HepG2 (cell line): ENCODE data around the gene CDH2. TPM values are rescaled to one million over a fixed set of nuclear protein-coding genes. Genes with fewer than 3 reads are reported as not detected.

Source experiments
- CREM ChIP-seq, 2 experiments: sonication (generic) in 1 of 2; formaldehyde crosslinking in 1 of 2; IDR thresholded peaks; 2 replicates each; pipeline versions ENCODE4 v1.4.0 to v1.6.1; 2016 to 2020; ENCODE audit warnings: antibody characterized with exemption in 1 of 2, mild to moderate bottlenecking in 1 of 2, missing genetic modification reagents in 1 of 2
- FOSL1 ChIP-seq: sonication (generic); formaldehyde crosslinking; IDR thresholded peaks from 2 replicates; pipeline ENCODE4 v1.9.0; 2021; ENCODE audit warnings: missing genetic modification reagents, borderline replicate concordance
- HDAC1 ChIP-seq: sonication (generic); formaldehyde crosslinking; IDR thresholded peaks from 2 replicates; pipeline ENCODE4 v1.5.1; 2020; ENCODE audit warnings: mild to moderate bottlenecking, missing genetic modification reagents
- LCORL ChIP-seq, 2 experiments: fragments of 450-650 bp in 1 of 2; sonication (generic) in 1 of 2; formaldehyde crosslinking in 1 of 2; IDR thresholded peaks; 2 replicates each; pipeline versions ENCODE4 v1.5.0 to v1.6.1; 2017 to 2020; ENCODE audit warnings: antibody characterized with exemption in 1 of 2, missing genetic modification reagents in 1 of 2
- MIXL1 ChIP-seq: IDR thresholded peaks from 2 replicates; pipeline ENCODE4 v1.6.1; 2016
- NFIC ChIP-seq: IDR thresholded peaks from 2 replicates; pipeline ENCODE4 v1.6.1; 2012; ENCODE audit warnings: mild to moderate bottlenecking, low read length, inconsistent platforms
- PPARG ChIP-seq: conservative IDR thresholded peaks from 2 replicates; pipeline ENCODE4 v1.6.1; 2016; ENCODE audit warnings: missing biosample characterization, missing genetic modification reagents
- SNAI1 ChIP-seq: sonication (generic); formaldehyde crosslinking; IDR thresholded peaks from 2 replicates; pipeline ENCODE4 v1.5.0; 2020; ENCODE audit warnings: mild to moderate bottlenecking, missing genetic modification reagents, borderline replicate concordance
- STAG1 ChIP-seq: sonication (generic); formaldehyde crosslinking; IDR thresholded peaks from 2 replicates; pipeline ENCODE4 v1.4.0; 2020; ENCODE audit warnings: missing genetic modification reagents
- ZNF232 ChIP-seq: sonication (generic); formaldehyde crosslinking; IDR thresholded peaks from 2 replicates; pipeline ENCODE4 v1.4.0; 2020; ENCODE audit warnings: missing genetic modification reagents, borderline replicate concordance
- ZNF329 ChIP-seq: sonication (generic); formaldehyde crosslinking; IDR thresholded peaks from 2 replicates; pipeline ENCODE4 v1.9.0; 2021; ENCODE audit warnings: low read depth, mild to moderate bottlenecking, missing genetic modification reagents
- ZNF510 ChIP-seq: sonication (generic); formaldehyde crosslinking; IDR thresholded peaks from 2 replicates; pipeline ENCODE4 v1.4.0; 2020; ENCODE audit warnings: low read depth, mild to moderate bottlenecking, missing genetic modification reagents
- ZNF552 ChIP-seq: sonication (generic); formaldehyde crosslinking; IDR thresholded peaks from 2 replicates; pipeline ENCODE4 v1.9.0; 2022; ENCODE audit warnings: missing genetic modification reagents, mild to moderate bottlenecking, borderline replicate concordance
- ZNF557 ChIP-seq: sonication (generic); formaldehyde crosslinking; IDR thresholded peaks from 2 replicates; pipeline ENCODE4 v1.4.0; 2020; ENCODE audit warnings: missing genetic modification reagents
- ZNF629 ChIP-seq: sonication (generic); formaldehyde crosslinking; conservative IDR thresholded peaks from 2 replicates; pipeline ENCODE4 v1.5.0; 2020; ENCODE audit warnings: missing genetic modification reagents
- ZNF790 ChIP-seq: sonication (generic); formaldehyde crosslinking; IDR thresholded peaks from 2 replicates; pipeline ENCODE4 v1.8.0; 2022; ENCODE audit warnings: missing genetic modification reagents, mild to moderate bottlenecking, borderline replicate concordance
- ZSCAN21 ChIP-seq: sonication (generic); formaldehyde crosslinking; IDR thresholded peaks from 2 replicates; pipeline ENCODE4 v1.8.0; 2022; ENCODE audit warnings: mild to moderate bottlenecking, missing genetic modification reagents, moderate library complexity, borderline replicate concordance
- polyA plus RNA-seq, 8 experiments: library from polyadenylated mRNA; depleted of rRNA in 3 of 8; stranded (reverse) in 7 of 8; unstranded in 1 of 8; fragments of >200 nt; fragmentation: Illumina TruSeq in 4 of 8; extraction: Trizol in 4 of 8; gene quantifications; 2 replicates each; pipeline versions ENCODE4 v1.2.1 to v1.2.3, GENCODE V29; 2011 to 2016; ENCODE audit warnings: low read depth in 4 of 8, missing spikeins in 1 of 8, mixed read lengths in 1 of 8; ENCODE audit not compliant: insufficient read depth in 1 of 8
- total RNA-seq, 5 experiments: library from RNA; depleted of rRNA; stranded (reverse); fragments of >200 nt; fragmentation: Illumina TruSeq; extraction: Trizol; gene quantifications; 2 replicates each; pipeline ENCODE4 v1.2.3, GENCODE V29; 2016; ENCODE audit warnings: low read depth in 1 of 5
- TF ChIP-seq, protein P1 (sequence below): sonication (generic); formaldehyde crosslinking; IDR thresholded peaks from 2 replicates; pipeline ENCODE4 v1.5.1; 2020; ENCODE audit warnings: missing genetic modification reagents, mild to moderate bottlenecking, borderline replicate concordance
- TF ChIP-seq, protein P2 (sequence below): sonication (generic); formaldehyde crosslinking; IDR thresholded peaks from 2 replicates; pipeline ENCODE4 v1.4.0; 2020; ENCODE audit warnings: mild to moderate bottlenecking, missing genetic modification reagents, borderline replicate concordance
- TF ChIP-seq, protein P3 (sequence below): sonication (generic); formaldehyde crosslinking; conservative IDR thresholded peaks from 2 replicates; pipeline ENCODE4 v1.4.0; 2020; ENCODE audit warnings: missing genetic modification reagents
- TF ChIP-seq, protein P4 (sequence below): sonication (generic); formaldehyde crosslinking; IDR thresholded peaks from 2 replicates; pipeline ENCODE4 v1.4.0; 2020; ENCODE audit warnings: missing genetic modification reagents, borderline replicate concordance
- TF ChIP-seq, protein P5 (sequence below): sonication (generic); formaldehyde crosslinking; IDR thresholded peaks from 2 replicates; pipeline ENCODE4 v1.9.0; 2021; ENCODE audit warnings: missing genetic modification reagents, mild to moderate bottlenecking, borderline replicate concordance

The CDH2 gene
- total and polyA plus RNA-seq, 2 of the 13 experiments (the other 11 are each of a cell fraction or from before 2014, with no cell fraction given), result 18.6 to 36.1 TPM

DNA sequence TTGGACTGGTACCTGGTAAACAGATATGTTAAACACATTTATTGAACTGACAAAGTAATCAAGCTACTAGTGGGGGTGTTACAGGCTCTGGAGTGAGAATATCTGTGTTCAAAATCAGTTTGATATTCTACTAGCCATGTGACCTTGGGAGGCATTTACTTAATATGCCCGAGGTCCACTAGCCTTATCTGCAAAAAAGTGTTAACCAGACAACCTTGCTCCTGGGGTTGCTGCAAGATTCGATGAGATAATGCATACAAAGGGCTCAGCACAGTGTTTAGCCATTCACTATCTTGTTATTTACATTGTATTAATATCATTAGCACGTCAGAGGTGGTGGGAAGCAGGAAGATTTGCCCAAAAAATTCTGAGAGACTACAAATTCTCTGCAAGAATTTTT lies 103.3 kb downstream of the CDH2 start (continued):
- no peak for TF ChIP-seq ZSCAN21 (CRISPR knock-in tag)
- TF ChIP-seq, protein P1, sequence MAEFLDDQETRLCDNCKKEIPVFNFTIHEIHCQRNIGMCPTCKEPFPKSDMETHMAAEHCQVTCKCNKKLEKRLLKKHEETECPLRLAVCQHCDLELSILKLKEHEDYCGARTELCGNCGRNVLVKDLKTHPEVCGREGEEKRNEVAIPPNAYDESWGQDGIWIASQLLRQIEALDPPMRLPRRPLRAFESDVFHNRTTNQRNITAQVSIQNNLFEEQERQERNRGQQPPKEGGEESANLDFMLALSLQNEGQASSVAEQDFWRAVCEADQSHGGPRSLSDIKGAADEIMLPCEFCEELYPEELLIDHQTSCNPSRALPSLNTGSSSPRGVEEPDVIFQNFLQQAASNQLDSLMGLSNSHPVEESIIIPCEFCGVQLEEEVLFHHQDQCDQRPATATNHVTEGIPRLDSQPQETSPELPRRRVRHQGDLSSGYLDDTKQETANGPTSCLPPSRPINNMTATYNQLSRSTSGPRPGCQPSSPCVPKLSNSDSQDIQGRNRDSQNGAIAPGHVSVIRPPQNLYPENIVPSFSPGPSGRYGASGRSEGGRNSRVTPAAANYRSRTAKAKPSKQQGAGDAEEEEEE, result no peak
- TF ChIP-seq SNAI1 (CRISPR knock-in tag), result no peak
- 0 out of 2 replicates have a peak, but pooled peaks have one; percentile 19 for TF ChIP-seq MIXL1
- TF ChIP-seq HDAC1 (CRISPR knock-in tag), result 0 out of 2 replicates have a peak, but pooled peaks have one; percentile 12
- TF ChIP-seq STAG1 (CRISPR knock-in tag), result no peak
- no peak for TF ChIP-seq ZNF629
- no peak for TF ChIP-seq ZNF790 (CRISPR knock-in tag)
- no peak for TF ChIP-seq ZNF552 (CRISPR knock-in tag)
- TF ChIP-seq LCORL (IDR thresholded peaks at IDR 0.05), result no peak
- no peak for TF ChIP-seq LCORL (CRISPR knock-in tag; IDR thresholded peaks at IDR 0.05)
- TF ChIP-seq, protein P2, sequence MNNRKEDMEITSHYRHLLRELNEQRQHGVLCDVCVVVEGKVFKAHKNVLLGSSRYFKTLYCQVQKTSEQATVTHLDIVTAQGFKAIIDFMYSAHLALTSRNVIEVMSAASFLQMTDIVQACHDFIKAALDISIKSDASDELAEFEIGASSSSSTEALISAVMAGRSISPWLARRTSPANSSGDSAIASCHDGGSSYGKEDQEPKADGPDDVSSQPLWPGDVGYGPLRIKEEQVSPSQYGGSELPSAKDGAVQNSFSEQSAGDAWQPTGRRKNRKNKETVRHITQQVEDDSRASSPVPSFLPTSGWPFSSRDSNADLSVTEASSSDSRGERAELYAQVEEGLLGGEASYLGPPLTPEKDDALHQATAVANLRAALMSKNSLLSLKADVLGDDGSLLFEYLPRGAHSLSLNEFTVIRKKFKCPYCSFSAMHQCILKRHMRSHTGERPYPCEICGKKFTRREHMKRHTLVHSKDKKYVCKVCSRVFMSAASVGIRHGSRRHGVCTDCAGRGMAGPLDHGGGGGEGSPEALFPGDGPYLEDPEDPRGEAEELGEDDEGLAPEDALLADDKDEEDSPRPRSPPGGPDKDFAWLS (CRISPR knock-in tag), result no peak
- TF ChIP-seq PPARG (CRISPR knock-in tag), result peak; percentile 24; the same call in 1 of the 2 replicates
- no peak for TF ChIP-seq FOSL1 (CRISPR knock-in tag)
- no peak for TF ChIP-seq ZNF232 (CRISPR knock-in tag)
- no peak for TF ChIP-seq ZNF557 (CRISPR knock-in tag)
- no peak for TF ChIP-seq CREM (IDR thresholded peaks at IDR 0.05)
- no peak for TF ChIP-seq CREM (CRISPR knock-in tag; IDR thresholded peaks at IDR 0.05)
- no peak for TF ChIP-seq NFIC
- TF ChIP-seq, protein P3, sequence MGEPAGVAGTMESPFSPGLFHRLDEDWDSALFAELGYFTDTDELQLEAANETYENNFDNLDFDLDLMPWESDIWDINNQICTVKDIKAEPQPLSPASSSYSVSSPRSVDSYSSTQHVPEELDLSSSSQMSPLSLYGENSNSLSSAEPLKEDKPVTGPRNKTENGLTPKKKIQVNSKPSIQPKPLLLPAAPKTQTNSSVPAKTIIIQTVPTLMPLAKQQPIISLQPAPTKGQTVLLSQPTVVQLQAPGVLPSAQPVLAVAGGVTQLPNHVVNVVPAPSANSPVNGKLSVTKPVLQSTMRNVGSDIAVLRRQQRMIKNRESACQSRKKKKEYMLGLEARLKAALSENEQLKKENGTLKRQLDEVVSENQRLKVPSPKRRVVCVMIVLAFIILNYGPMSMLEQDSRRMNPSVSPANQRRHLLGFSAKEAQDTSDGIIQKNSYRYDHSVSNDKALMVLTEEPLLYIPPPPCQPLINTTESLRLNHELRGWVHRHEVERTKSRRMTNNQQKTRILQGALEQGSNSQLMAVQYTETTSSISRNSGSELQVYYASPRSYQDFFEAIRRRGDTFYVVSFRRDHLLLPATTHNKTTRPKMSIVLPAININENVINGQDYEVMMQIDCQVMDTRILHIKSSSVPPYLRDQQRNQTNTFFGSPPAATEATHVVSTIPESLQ (CRISPR knock-in tag), result no peak
- no peak for TF ChIP-seq ZNF329 (CRISPR knock-in tag)
- TF ChIP-seq, protein P4, sequence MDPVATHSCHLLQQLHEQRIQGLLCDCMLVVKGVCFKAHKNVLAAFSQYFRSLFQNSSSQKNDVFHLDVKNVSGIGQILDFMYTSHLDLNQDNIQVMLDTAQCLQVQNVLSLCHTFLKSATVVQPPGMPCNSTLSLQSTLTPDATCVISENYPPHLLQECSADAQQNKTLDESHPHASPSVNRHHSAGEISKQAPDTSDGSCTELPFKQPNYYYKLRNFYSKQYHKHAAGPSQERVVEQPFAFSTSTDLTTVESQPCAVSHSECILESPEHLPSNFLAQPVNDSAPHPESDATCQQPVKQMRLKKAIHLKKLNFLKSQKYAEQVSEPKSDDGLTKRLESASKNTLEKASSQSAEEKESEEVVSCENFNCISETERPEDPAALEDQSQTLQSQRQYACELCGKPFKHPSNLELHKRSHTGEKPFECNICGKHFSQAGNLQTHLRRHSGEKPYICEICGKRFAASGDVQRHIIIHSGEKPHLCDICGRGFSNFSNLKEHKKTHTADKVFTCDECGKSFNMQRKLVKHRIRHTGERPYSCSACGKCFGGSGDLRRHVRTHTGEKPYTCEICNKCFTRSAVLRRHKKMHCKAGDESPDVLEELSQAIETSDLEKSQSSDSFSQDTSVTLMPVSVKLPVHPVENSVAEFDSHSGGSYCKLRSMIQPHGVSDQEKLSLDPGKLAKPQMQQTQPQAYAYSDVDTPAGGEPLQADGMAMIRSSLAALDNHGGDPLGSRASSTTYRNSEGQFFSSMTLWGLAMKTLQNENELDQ (CRISPR knock-in tag), result no peak
- TF ChIP-seq, protein P5, sequence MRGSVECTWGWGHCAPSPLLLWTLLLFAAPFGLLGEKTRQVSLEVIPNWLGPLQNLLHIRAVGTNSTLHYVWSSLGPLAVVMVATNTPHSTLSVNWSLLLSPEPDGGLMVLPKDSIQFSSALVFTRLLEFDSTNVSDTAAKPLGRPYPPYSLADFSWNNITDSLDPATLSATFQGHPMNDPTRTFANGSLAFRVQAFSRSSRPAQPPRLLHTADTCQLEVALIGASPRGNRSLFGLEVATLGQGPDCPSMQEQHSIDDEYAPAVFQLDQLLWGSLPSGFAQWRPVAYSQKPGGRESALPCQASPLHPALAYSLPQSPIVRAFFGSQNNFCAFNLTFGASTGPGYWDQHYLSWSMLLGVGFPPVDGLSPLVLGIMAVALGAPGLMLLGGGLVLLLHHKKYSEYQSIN (CRISPR knock-in tag), result no peak
- TF ChIP-seq ZNF510, result no peak
